Renal cortical epithelial cell (primary cell): ENCODE results near the gene RRAGD. TPM values are rescaled to one million over a fixed set of nuclear protein-coding genes. Genes with fewer than 3 reads are reported as not detected.

Experiments used
- DNase-seq: peaks from one replicate; pipeline ENCODE4 v3.0.0-alpha.2; 2011; ENCODE audit warnings: low read depth
- total RNA-seq: library from RNA; depleted of rRNA; stranded (reverse); fragments of >200 nt; gene quantifications from 2 replicates; pipeline ENCODE4 v1.2.3, GENCODE V29; 2014

The RRAGD gene
- 4.2 and 9.7 TPM in 2 replicates for total RNA-seq

GRCh38 chr6:89412071-89413005, at the start of gene RRAGD:
Gene RRAGD (minus strand): TSS chr6:89412273. CDS start chr6:89411993, 280 bp downstream.
- DNase-seq: peak; percentile 19

- DNase-seq: no peak
These were observed 48.6 kb upstream of the RRAGD start for GRCh38 chr6:89460713-89461112.

GRCh38 chr6:89459501-89459900, 47.4 kb upstream of the RRAGD start:
- no peak for DNase-seq

GRCh38 chr6:89458704-89459103, 46.6 kb upstream of the RRAGD start:
- DNase-seq: no peak

GRCh38 chr6:89454300-89454699, 42.2 kb upstream of the RRAGD start:
- DNase-seq: no peak

- no peak for DNase-seq
These were observed 40.2 kb upstream of the RRAGD start for GRCh38 chr6:89452281-89452680.

GRCh38 chr6:89449193-89449592, 37.1 kb upstream of the RRAGD start:
- DNase-seq: no peak

GRCh38 chr6:89443658-89444057, 31.6 kb upstream of the RRAGD start:
- peak; percentile 81 for DNase-seq

GRCh38 chr6:89440200-89440599, 28.1 kb upstream of the RRAGD start:
- no peak for DNase-seq

GRCh38 chr6:89439014-89439413, 26.9 kb upstream of the RRAGD start:
- DNase-seq: no peak

- peak; percentile 22 for DNase-seq
These were observed 26.2 kb upstream of the RRAGD start for GRCh38 chr6:89438248-89438647.

GRCh38 chr6:89436226-89436625, 24.2 kb upstream of the RRAGD start:
- no peak for DNase-seq

- no peak for DNase-seq
These were observed 22.9 kb upstream of the RRAGD start for GRCh38 chr6:89434954-89435353.

- no peak for DNase-seq
These were observed 22.1 kb upstream of the RRAGD start for GRCh38 chr6:89434150-89434499.

- DNase-seq: peak; percentile 25
These were observed 21.4 kb upstream of the RRAGD start for GRCh38 chr6:89433252-89434149.

- DNase-seq: no peak
These were observed 20.8 kb upstream of the RRAGD start, which contains the start of gene ANKRD6 for GRCh38 chr6:89432875-89433251. Gene ANKRD6 (plus strand): TSS chr6:89433152. CDS start chr6:89566977, 133,825 bp downstream.

GRCh38 chr6:89430201-89430962, 18.3 kb upstream of the RRAGD start:
- peak; percentile 70 for DNase-seq

GRCh38 chr6:89416796-89417195, 4.7 kb upstream of the RRAGD start:
- no peak for DNase-seq

GRCh38 chr6:89415185-89415584, 3.1 kb upstream of the RRAGD start:
- DNase-seq: no peak

GRCh38 chr6:89414215-89414614, 2.1 kb upstream of the RRAGD start:
- no peak for DNase-seq

- DNase-seq: no peak
These were observed 930 bp upstream of the RRAGD start for GRCh38 chr6:89413006-89413400.
